GM19463 (cell line): ENCODE measurements around the gene FLT1.

Source experiments
- ATAC-seq: cut with Tn5 transposase; IDR thresholded peaks from one replicate; pipeline ENCODE4 v1.9.1; 2021; ENCODE audit warnings: mild to moderate bottlenecking, moderate library complexity; ENCODE audit not compliant: unreplicated experiment

FLT1 gene, protein sequence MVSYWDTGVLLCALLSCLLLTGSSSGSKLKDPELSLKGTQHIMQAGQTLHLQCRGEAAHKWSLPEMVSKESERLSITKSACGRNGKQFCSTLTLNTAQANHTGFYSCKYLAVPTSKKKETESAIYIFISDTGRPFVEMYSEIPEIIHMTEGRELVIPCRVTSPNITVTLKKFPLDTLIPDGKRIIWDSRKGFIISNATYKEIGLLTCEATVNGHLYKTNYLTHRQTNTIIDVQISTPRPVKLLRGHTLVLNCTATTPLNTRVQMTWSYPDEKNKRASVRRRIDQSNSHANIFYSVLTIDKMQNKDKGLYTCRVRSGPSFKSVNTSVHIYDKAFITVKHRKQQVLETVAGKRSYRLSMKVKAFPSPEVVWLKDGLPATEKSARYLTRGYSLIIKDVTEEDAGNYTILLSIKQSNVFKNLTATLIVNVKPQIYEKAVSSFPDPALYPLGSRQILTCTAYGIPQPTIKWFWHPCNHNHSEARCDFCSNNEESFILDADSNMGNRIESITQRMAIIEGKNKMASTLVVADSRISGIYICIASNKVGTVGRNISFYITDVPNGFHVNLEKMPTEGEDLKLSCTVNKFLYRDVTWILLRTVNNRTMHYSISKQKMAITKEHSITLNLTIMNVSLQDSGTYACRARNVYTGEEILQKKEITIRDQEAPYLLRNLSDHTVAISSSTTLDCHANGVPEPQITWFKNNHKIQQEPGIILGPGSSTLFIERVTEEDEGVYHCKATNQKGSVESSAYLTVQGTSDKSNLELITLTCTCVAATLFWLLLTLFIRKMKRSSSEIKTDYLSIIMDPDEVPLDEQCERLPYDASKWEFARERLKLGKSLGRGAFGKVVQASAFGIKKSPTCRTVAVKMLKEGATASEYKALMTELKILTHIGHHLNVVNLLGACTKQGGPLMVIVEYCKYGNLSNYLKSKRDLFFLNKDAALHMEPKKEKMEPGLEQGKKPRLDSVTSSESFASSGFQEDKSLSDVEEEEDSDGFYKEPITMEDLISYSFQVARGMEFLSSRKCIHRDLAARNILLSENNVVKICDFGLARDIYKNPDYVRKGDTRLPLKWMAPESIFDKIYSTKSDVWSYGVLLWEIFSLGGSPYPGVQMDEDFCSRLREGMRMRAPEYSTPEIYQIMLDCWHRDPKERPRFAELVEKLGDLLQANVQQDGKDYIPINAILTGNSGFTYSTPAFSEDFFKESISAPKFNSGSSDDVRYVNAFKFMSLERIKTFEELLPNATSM (N-terminal part only)

DNA sequence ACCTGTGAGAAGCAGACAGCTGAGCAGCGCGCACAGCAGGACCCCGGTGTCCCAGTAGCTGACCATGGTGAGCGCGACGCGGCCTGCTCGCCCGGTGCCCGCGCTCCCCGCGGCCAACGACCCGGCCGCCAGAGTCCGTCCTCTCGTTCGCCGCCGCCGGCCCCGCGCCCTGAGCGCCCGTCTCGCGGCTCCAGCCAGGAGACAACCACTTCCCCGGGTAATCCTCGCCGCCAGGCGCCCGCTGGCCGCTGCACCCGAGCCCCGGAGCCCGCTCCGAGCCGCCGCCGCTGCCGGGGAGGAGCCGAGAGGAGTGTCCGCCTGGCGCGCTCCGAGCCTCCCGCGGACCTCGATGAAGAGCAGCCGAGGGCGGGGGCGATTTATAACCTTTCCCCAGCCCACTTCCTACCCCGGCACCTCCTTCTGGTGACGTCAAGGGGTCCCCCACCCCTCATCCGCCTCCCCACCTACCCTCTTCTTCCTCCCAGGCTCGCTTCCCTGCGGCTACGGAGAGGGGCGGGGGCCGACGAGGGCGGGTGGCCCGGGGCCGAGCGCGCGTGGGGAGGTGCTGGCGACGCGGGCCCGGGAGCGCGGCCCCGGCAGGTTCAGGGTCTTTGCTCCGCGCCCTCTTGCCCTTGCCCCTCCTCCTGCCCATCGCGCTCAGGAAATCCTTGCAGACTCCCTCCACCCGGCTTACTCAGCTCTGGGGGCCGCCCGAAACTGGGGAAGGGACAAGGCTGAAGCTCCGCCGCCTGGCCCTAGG, at the start of gene FLT1:
Gene FLT1 (minus strand): TSS at position 351 of the 760 bp plus-strand sequence. CDS start 285 bp downstream, at position 66.
- ATAC-seq, result peak; percentile 36

DNA sequence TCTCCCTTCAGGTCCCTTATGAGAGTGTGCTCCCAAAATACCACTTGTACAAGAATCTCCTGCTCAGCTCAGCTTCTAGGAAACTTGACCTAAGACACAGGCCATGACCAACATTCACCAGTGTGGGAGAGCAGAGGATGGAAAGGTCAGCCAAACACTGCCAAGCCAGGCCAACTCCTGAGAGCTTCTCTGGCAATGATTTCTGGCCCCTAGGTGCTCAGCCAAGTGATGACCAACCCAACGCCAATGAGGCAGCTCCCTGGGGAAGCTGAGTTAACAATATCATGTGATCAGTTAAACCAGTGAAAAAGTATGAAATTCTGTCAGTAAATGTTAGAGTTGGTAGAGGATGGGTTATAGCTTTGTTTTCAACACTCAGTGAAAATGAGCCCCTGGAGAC, 49.1 kb upstream of the FLT1 start:
- ATAC-seq, result no peak

DNA sequence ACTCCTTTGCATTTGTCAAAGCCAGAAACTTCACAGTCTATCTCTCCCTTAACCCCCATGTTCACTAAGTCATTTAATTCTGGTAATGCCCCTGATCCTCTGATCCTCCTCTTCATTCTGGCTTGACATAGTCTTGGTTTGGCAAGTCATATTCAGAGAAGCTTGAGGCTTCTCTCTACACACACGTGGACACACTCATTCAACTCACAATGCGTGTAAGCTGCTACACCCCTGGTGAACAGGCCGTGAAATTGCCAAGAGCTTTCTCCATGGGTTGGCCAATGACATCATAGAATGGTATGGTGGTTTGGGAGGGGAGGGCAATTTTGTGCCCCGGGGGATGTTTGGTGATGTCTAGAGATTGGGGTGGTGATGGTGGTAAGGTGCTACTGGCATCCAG, 47.9 kb upstream of the FLT1 start:
- no peak for ATAC-seq

DNA sequence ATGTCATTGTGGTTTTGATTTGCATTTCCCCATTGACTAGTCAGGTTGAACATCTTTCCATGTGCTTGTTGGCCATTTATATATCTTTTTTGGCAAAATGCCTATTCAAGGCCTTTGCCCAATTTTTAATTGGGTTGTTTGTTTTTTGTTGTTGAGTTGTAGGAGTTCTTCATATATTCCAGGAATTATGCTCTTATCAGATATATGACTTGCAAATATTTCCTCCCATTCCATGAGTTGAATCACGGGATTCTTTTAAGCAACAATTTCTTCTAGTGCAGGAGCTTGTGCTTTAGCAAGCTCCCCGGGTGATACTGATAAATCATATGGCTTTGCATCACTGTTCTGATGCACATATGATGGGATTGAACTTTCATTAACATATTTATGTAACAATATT, 47.0 kb upstream of the FLT1 start:
- no peak for ATAC-seq

DNA sequence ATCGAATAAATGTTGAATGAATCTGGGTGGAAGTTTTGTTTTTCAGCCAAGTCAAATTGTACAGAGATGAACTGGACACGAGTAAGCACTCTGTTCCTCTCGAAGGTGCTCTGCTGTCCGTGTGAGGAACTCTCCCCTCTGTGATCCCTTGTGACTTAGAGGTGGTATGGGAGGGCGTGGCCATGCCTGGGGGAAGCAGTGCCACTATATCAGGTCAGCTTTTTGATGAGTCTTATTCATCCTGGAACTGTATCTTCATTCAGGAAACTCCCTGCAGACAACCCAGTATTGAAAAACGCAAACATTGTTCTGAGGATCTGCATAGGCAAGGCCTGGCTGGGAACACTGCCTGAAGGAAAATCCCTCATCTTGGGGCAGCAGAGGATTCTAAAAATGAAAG, 45.7 kb upstream of the FLT1 start:
- ATAC-seq, result peak; percentile 63

DNA sequence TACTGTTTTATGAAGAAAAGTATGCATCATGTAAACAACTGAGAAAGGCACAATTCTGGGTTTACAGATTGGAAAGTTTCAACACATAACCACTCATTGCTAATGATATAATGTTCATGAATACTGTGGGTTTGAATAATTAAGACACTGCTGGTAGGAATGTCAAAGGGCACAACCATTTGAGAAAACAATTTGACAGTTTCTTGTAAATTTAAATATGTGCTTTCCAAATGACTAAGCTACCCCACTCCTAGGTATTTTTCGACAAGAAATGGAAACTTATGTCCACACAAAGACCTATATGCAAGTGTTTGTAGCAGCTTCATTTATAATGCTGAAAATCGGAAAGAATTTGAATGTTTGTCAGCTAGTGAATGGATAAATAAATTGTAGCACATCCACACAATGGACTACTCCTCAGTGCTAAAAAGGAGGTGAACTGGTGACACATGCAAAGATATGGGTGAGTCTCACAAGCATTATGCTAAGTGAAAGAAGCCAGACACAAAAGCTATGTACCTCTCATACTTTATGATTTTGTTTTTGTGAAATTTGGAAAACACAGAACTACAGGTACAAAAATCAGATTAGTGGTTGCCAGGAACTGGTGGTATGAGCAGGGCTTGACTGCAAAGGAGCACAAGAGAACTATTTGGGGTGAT, 44.8 kb upstream of the FLT1 start:
- ATAC-seq, result peak; percentile 47

DNA sequence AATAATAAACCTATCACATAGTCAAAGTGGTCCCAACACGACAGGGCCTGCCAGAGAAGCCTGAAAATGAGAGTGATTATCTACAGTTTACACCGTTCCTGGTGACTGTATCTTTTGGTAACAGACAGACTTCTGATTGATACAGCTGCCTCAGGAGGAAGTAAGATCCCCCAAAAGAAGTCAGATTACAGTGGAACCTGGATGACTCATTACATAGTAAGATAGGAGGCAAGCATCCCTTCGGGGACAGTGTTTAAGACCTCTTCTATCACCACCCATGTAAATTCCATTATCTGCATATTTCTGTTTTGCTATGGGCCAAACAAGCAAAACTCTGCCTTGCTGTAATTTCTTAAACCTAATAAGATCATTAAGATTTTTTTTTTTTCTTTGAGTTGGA, 44.0 kb upstream of the FLT1 start:
- ATAC-seq, result no peak

DNA sequence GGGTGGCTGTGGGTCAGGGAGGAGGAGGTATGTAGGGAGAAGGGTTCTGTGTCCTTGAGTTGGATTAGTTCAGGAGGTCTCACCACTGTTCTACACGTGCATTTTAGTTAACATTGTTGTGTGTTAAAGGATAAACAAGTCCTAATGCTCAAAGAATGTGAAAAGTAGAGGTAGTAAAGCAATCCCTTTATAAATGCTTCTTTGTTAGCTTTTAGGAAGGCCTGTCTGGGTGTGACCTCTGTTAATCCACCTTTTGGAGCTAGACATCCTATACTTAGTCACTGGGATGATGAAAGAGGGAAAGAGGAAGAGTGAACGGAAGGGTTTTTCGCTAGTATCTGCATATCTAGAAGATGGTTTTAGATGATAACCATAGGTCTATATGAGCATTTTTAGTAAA, 42.2 kb upstream of the FLT1 start:
- no peak for ATAC-seq

DNA sequence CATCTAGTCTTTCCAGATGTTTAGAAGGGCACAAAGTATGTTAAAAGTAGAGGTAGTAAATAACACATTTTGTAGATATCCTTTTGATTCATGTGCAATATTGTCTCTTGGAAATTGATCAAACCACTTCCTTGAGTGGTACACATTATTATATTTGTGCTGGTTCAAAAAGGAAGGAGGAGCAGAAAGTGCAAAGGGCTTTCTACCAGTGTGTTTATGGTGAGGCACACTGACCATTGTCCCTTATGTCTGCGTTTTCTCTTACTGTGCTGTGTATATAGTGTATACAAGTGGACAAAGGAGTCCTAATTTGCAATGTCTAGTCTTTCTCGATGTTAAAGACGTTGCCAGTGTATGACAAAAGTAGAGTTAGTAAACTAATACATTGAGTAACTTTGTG, 41.4 kb upstream of the FLT1 start:
- no peak for ATAC-seq

DNA sequence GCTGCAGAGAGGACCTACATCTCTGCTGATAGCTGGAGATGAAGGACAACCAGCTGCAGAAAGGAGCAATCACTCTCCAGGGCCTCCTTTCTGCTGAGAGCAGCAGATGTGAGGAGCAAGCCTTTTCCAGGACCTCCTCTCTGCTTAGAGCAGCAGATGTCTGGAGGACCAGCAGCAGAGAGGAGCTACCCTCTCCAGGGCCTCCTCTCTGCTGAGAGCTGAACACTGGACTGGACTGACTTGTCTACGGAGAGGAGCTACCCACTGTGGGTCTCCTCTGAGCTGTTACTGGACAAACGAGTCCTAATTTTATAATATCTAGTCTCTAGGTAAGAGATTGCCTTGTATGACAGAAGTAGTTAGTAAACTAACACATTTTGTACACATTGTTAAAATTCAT, 40.8 kb upstream of the FLT1 start:
- ATAC-seq, result no peak

DNA sequence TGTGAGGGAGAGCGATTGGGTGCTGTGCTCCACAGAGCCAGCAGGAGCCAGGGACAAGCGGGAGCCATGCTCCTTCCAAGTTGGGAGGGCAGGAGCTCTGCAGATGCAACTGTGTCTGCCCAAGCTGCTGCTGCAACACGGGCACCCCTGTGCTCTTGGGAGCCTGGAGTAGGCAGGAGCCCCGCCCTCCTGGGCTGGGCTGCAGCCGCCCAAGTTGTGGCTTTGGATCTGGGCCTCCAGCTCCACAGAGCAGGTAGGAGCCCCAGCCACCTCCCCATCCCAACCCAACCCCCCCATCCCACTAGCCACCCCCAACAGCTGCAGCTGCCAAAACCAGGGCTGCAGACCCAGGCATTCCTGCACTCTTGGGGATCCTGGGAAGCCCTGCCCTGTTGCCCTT, 39.9 kb upstream of the FLT1 start:
- no peak for ATAC-seq

DNA sequence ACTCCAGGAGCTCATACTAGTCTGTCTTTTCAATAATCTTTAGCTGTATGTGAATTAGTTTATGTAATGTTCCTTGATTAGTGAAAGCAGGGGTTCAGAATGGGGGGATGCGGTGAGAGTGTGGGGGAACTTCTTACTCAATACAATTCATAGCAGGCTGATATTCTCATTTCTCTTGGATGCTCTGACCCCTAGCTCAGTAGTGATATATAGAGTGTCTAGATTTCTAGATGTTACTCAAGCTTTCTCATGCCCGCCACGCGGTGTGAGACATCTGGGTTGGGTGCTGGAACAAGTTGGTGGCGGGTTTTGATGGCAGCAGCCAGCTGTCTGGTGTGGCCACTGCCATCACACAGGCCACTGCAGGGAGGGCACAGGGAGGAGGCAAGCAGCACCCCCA, 39.3 kb upstream of the FLT1 start:
- ATAC-seq, result no peak

DNA sequence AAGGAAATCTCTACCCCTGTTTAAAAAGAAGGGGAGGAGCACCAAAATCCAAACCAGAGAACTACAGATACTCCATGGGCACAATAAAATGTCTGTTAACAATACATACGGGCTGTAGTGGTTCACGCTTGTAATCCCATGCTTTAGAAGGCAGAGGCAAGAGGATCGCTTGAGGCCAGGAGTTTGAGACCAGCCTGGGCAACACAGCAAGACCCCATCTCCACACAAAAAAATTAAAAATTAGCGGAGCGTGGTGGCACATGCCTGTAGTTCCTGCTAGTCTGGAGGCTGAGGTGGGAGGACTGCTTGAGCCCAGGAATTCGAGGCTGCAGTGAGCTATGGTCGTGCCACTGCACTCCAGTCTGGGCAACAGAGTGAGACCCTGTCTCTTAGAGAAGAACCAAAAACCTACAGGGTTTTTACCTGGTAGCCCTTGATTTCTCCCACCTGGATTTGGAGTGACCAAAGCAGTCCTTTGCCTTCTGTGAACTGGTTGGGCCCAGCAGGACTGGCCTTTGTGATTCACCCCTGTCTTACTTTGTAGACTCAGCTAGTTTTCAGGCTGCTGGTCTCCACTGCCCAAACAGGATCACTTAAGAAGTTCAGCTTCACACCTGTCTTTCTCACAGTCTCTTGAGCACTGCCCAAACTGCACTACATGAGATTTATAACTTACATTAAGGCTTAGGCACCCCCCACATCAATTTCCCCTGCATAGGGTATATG, 38.7 kb upstream of the FLT1 start:
- no peak for ATAC-seq

DNA sequence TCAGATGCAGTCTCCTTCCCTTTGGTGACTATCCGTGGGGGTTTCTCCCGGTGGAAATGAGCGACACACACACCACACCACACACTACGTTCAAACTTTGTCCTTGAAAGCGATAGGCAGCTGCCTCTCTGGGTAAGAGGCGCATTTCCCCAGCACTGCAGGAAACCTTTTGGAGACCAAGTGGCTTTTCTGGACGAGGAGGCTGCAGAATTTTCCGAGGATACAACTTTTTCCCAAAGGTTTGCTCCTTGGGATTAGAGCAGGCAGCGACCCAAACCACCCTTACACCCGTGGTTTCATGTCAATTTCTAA, 38.2 kb upstream of the FLT1 start:
- no peak for ATAC-seq

DNA sequence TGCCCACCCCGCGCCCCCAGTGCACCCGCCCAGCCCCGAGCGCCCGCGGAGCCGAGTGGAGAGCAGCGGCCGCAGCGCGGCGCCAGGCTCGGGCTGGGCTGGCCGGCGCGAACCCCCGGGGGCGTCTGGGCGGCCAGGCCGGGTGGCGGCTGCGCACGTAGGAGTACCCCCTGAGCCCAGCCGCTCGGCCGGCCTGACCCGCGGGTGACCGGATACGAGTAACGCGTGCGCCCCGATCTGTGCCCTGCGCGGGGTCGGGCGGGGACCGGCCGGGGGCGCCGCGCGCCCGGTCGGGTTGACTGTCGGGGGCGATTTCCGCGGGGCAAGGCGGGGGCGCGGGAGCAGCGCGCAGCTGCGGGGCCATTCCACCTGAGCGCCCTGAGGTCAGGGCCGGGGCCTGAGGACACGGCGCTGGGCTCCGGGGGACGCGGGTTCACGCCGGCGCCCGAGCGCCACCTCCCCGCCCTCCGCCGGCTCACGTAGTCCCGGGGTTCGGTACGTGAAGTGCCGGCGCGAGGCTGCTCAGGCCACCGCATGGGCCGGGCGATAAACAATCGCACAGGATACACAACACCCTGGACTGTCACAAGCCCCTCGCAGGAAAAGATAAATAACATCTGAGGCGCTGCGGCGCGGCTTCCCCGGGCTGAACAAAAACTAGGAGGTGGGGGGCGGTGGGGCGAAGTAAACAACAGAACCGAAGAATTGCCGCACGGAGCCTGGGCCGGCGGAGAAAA, 37.6 kb upstream of the FLT1 start:
- ATAC-seq, result peak; percentile 39

DNA sequence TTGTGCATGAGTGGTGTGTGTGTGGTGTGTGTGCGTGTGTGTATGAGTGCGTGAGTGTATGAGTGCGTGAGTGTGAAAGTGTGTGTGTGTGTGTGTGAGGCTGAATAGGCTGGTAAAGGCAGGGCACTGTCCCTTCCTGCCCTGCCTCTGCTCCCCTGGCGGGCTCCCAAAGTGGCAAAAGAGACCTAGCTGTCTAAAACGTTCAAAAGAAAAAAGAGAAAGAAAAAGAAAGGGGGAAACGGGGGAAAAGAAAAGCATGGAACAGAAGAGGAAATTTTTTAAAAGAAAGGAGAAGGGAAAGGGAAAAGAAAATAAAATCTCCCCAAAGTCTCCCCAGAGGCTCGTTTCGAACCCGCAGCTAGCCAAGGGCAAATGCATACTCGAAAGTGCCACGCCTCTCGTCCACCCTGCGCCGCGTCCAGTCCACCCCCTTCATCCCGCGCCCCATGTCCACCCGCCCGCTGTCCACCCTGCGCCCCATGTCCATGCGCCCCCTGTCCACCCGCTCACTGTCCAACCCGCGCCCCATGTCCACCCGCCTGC, 37.0 kb upstream of the FLT1 start:
- no peak for ATAC-seq

DNA sequence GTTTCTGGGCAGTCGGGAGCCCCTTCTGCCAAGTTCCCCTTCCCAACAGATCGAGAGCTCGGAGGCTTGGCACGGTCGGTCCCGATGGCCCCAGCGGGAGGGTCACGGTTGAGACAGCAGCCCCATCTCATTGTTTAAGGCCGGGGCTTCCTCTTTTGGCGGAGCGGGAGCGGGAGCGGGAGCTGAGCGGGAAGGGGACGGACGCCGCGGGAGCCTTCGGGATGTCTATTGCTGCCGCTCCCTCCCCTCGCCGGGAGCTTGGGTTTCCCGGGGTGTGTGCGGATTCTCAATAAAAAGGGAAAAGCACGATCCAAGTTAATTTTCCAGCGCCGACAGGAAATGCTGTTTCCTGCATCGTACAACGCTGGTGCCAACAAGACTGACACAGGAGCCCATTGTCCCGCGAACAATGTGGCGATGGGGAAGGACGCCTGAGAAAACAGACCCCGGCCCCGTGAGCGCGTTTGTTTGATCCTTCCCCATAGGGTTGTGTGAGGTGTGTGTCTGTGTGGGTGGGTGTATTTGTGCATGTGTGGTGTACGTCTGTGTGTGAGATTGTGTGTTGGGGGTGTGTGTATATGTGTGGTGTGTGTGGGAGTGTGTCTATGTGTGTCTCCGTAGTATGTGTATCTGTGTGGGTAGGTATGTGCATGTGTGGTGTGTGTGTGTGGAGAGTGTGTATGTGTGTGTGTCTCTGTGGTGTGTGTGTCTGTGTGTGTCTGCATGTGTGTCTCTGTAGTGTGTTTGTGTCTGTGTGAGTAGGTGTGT, 36.3 kb upstream of the FLT1 start:
- ATAC-seq, result no peak

DNA sequence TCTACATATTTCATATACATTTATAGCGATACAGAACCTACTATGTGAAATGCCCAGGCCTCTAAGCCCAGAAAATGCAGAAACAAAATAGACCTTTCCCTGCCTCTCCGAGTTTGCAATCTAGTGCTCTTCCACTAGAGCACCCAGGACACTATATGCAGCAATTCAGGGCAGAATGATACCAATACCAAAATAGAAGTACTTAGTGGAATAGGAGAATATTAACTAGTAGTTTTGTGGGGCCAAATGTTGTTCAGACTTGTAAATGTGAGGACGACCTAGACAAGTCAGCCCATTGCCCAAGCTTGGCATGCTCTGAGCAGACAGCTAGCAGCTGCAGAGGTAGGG, 35.8 kb upstream of the FLT1 start:
- ATAC-seq, result no peak
